ENCODE data around the gene ERI3.

DNA sequence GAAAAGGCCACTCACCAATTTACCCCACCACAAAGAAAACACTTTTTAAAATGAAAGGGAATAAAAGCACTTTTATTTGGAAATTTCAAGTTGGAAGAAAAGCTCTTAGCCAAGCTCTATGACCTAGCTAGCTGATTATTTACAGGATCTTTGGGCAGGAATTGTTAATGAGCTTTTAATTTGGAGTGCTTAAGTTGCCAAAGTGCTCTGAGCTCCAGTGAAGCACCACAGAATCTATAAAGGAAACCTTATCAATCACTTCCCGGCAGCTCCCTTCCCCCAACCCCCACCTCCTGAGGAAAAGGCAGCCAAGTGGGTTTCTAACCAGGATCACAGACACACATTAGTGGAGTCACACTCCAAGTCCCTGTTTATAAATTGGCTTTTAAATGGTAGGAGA is 1.5 kb downstream of the ERI3 start:
- TF ChIP-seq, protein P1, sequence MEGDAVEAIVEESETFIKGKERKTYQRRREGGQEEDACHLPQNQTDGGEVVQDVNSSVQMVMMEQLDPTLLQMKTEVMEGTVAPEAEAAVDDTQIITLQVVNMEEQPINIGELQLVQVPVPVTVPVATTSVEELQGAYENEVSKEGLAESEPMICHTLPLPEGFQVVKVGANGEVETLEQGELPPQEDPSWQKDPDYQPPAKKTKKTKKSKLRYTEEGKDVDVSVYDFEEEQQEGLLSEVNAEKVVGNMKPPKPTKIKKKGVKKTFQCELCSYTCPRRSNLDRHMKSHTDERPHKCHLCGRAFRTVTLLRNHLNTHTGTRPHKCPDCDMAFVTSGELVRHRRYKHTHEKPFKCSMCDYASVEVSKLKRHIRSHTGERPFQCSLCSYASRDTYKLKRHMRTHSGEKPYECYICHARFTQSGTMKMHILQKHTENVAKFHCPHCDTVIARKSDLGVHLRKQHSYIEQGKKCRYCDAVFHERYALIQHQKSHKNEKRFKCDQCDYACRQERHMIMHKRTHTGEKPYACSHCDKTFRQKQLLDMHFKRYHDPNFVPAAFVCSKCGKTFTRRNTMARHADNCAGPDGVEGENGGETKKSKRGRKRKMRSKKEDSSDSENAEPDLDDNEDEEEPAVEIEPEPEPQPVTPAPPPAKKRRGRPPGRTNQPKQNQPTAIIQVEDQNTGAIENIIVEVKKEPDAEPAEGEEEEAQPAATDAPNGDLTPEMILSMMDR (IDR thresholded peaks at IDR 0.05; ENCODE audit: low read length) = no peak
- TF ChIP-seq EZH2 (IDR thresholded peaks at IDR 0.05; ENCODE audit: borderline replicate concordance, low read length) = no peak
